ENCODE measurements around the gene NAALADL2. TPM values are rescaled to one million over a fixed set of nuclear protein-coding genes. Genes with fewer than 3 reads are reported as not detected.
"Not testable (repeated sequence)": the region's sequence is repeated elsewhere in the genome, so short reads cannot be mapped to it uniquely, and the experiment has no call there.

The NAALADL2 gene
- total and polyA plus RNA-seq, 2 donors from 2014 or later, result 2.0 to 20.2 TPM

- Histone ChIP-seq H3K4me3 (ENCODE audit: low read length in 3 of 3) (no peak overlapping the region), H3K27me3 (ENCODE audit: control insufficient read depth, insufficient read depth, low read length) (no peaks in the 10 kb centered on the region), H3K4me1 (ENCODE audit: control insufficient read depth in 2 of 3, insufficient read depth in 2 of 3, low read depth in 1 of 3, low read length in 3 of 3) (no peaks in the 10 kb centered on the region), H3K9ac (ENCODE audit: low read length in 3 of 3) (no peak overlapping the region), H3K36me3 (ENCODE audit: control insufficient read depth in 2 of 3, insufficient read depth in 3 of 3, low read length in 3 of 3) (no peaks in the 10 kb centered on the region), H3K27ac (ENCODE audit: low read depth in 2 of 2, low read length in 2 of 2) (no peak overlapping the region), H3K9me3 (ENCODE audit: control insufficient read depth in 2 of 3, insufficient read depth in 1 of 3, low read length in 3 of 3) (no peaks in the 10 kb centered on the region)
- intact Hi-C loops (cut with DNase I), result no loop called here
- TF ChIP-seq CTCF (IDR thresholded peaks at IDR 0.05; ENCODE audit: borderline replicate concordance, extremely low read depth, insufficient read depth), result no peak
- DNase-seq (no peak), FAIRE-seq (no peak)
Observed at GRCh38 chr3:175798326-175798725, 939.2 kb downstream of the NAALADL2 start.

- H3K27ac ChIP-seq (ENCODE audit: low read depth in 2 of 2, low read length in 2 of 2), result no peak overlapping the region
- intact Hi-C loops (cut with DNase I), result no loop called here
- no peak for FAIRE-seq
- no peak for TF ChIP-seq CTCF (IDR thresholded peaks at IDR 0.05; ENCODE audit: borderline replicate concordance, extremely low read depth, insufficient read depth)
- no peak overlapping the region for H3K9ac ChIP-seq (ENCODE audit: low read length in 3 of 3)
- no peak overlapping the region for H3K4me3 ChIP-seq (ENCODE audit: low read length in 3 of 3)
- no peaks in the 10 kb centered on the region for H3K9me3 ChIP-seq (ENCODE audit: control insufficient read depth in 2 of 3, insufficient read depth in 1 of 3, low read length in 3 of 3)
- no peaks in the 10 kb centered on the region for H3K36me3 ChIP-seq (ENCODE audit: control insufficient read depth in 2 of 3, insufficient read depth in 3 of 3, low read length in 3 of 3)
- DNase-seq, result peak in 2 of 5 donors; percentile 8 to 20
- H3K27me3 ChIP-seq (ENCODE audit: control insufficient read depth, insufficient read depth, low read length), result no peaks in the 10 kb centered on the region
- H3K4me1 ChIP-seq (ENCODE audit: control insufficient read depth in 2 of 3, insufficient read depth in 2 of 3, low read depth in 1 of 3, low read length in 3 of 3), result no peaks in the 10 kb centered on the region
Observed at GRCh38 chr3:175805825-175806224, 946.7 kb downstream of the NAALADL2 start.

GRCh38 chr3:175807175-175807574 is 948.0 kb downstream of the NAALADL2 start:
- intact Hi-C loops (cut with DNase I), result no loop called here
- H3K4me1 ChIP-seq (ENCODE audit: control insufficient read depth in 2 of 3, insufficient read depth in 2 of 3, low read depth in 1 of 3, low read length in 3 of 3), result no peaks in the 10 kb centered on the region
- no peak for FAIRE-seq
- H3K27me3 ChIP-seq (ENCODE audit: control insufficient read depth, insufficient read depth, low read length), result no peaks in the 10 kb centered on the region
- H3K36me3 ChIP-seq (ENCODE audit: control insufficient read depth in 2 of 3, insufficient read depth in 3 of 3, low read length in 3 of 3), result no peaks in the 10 kb centered on the region
- no peak for TF ChIP-seq CTCF (IDR thresholded peaks at IDR 0.05; ENCODE audit: borderline replicate concordance, extremely low read depth, insufficient read depth)
- no peak overlapping the region for H3K27ac ChIP-seq (ENCODE audit: low read depth in 2 of 2, low read length in 2 of 2)
- no peak overlapping the region for H3K9ac ChIP-seq (ENCODE audit: low read length in 3 of 3)
- no peak overlapping the region for H3K4me3 ChIP-seq (ENCODE audit: low read length in 3 of 3)
- H3K9me3 ChIP-seq (ENCODE audit: control insufficient read depth in 2 of 3, insufficient read depth in 1 of 3, low read length in 3 of 3), result no peaks in the 10 kb centered on the region
- DNase-seq, result no peak

GRCh38 chr3:175818811-175819464 is 959.8 kb downstream of the NAALADL2 start:
- no peak for TF ChIP-seq CTCF (IDR thresholded peaks at IDR 0.05; ENCODE audit: borderline replicate concordance, extremely low read depth, insufficient read depth)
- Histone ChIP-seq H3K4me3 (ENCODE audit: low read length in 3 of 3) (no peak overlapping the region), H3K9me3 (ENCODE audit: control insufficient read depth in 2 of 3, insufficient read depth in 1 of 3, low read length in 3 of 3) (peaks cover 0 to 6% (median 0%) of the 10 kb centered on the region in 3 donors), H3K4me1 (ENCODE audit: control insufficient read depth in 2 of 3, insufficient read depth in 2 of 3, low read depth in 1 of 3, low read length in 3 of 3) (no peaks in the 10 kb centered on the region), H3K36me3 (ENCODE audit: control insufficient read depth in 2 of 3, insufficient read depth in 3 of 3, low read length in 3 of 3) (no peaks in the 10 kb centered on the region), H3K9ac (ENCODE audit: low read length in 3 of 3) (no peak overlapping the region), H3K27ac (ENCODE audit: low read depth in 2 of 2, low read length in 2 of 2) (no peak overlapping the region), H3K27me3 (ENCODE audit: control insufficient read depth, insufficient read depth, low read length) (no peaks in the 10 kb centered on the region)
- intact Hi-C loops (cut with DNase I), result no loop called here
- DNase-seq (no peak), FAIRE-seq (no peak)

GRCh38 chr3:175822766-175823491 is 963.8 kb downstream of the NAALADL2 start:
- H3K36me3 ChIP-seq (ENCODE audit: control insufficient read depth in 2 of 3, insufficient read depth in 3 of 3, low read length in 3 of 3); FAIRE-seq; intact Hi-C loops (cut with DNase I); H3K4me3 ChIP-seq (ENCODE audit: low read length in 3 of 3); H3K9me3 ChIP-seq (ENCODE audit: control insufficient read depth in 2 of 3, insufficient read depth in 1 of 3, low read length in 3 of 3); H3K4me1 ChIP-seq (ENCODE audit: control insufficient read depth in 2 of 3, insufficient read depth in 2 of 3, low read depth in 1 of 3, low read length in 3 of 3); DNase-seq; H3K27me3 ChIP-seq (ENCODE audit: control insufficient read depth, insufficient read depth, low read length); H3K27ac ChIP-seq (ENCODE audit: low read depth in 2 of 2, low read length in 2 of 2); H3K9ac ChIP-seq (ENCODE audit: low read length in 3 of 3): not testable (repeated sequence)

Measured in kidney (tissue), 14 donors.